Astrocyte of the cerebellum (primary cell): ENCODE measurements around the gene UBAP2L.
A peak's percentile ranks its signal among the peaks of the same experiment; 100 is the strongest.

Source experiments
- DNase-seq: peaks from one replicate; pipeline ENCODE4 v3.0.0-alpha.2; 2011; ENCODE audit warnings: low read depth
- H3K4me3 ChIP-seq: 2 replicates; pipeline ENCODE4 v1.5.1; 2011; ENCODE audit warnings: mild to moderate bottlenecking, low read depth, low read length, moderate library complexity
- in situ Hi-C: cut with HindIII; loops from 2 replicates; pipeline ENCODE4 v1.10.0; 2017; ENCODE audit warnings: low sequenced_read_pairs
- TF ChIP-seq, protein P1 (sequence below): IDR thresholded peaks from 2 replicates; pipeline ENCODE4 v1.5.1; 2012; ENCODE audit warnings: low read length, low read depth, moderate library complexity, mild to moderate bottlenecking; ENCODE audit errors: missing control alignments

The UBAP2L gene

DNA sequence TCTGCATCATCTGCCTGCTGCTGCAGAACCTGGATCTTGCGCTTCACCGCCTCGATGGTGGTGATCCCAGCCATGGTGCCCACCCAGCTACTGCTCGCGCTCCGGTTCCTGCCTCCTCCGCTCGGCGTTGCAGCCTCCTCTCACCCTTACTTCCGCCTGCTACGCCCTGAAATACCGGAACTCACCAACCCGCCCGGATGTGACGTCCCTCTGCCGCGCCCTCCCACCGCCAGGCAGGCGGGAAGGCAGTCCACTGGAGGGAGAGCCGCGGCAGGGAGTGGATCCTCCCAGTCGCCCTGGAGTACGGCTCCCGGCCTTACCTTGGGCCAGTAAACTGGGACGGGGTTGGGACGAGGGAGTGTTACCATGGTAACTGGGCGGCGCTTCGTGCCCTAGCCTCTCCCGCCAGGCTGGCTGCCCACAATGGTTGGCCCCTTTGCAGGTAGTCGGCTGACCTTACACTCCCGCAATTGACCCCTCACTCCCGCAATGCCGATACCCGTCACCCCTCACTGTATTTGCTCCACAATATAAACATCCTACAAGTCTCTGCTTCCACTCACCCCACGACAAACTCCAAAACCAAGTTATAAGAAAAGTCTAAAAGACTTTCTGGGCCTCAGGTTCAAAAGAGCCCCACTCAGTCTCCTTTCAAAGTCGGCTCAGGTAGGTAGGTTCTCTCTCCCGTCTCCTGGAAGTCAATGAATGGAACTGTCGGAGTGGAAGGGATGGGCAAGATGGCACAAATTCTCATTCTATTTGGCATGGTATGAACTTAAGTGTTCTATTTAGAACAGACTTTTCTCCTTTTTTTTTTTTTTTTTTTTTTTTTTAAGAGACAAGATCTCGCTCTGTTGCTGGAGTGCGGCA is 37.5 kb upstream of the UBAP2L start:
- DNase-seq = peak; percentile 81
- H3K4me3 ChIP-seq = peak overlapping the region; percentile 97
- TF ChIP-seq, protein P1, sequence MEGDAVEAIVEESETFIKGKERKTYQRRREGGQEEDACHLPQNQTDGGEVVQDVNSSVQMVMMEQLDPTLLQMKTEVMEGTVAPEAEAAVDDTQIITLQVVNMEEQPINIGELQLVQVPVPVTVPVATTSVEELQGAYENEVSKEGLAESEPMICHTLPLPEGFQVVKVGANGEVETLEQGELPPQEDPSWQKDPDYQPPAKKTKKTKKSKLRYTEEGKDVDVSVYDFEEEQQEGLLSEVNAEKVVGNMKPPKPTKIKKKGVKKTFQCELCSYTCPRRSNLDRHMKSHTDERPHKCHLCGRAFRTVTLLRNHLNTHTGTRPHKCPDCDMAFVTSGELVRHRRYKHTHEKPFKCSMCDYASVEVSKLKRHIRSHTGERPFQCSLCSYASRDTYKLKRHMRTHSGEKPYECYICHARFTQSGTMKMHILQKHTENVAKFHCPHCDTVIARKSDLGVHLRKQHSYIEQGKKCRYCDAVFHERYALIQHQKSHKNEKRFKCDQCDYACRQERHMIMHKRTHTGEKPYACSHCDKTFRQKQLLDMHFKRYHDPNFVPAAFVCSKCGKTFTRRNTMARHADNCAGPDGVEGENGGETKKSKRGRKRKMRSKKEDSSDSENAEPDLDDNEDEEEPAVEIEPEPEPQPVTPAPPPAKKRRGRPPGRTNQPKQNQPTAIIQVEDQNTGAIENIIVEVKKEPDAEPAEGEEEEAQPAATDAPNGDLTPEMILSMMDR = no peak
- in situ Hi-C loops = no loop called here

DNA sequence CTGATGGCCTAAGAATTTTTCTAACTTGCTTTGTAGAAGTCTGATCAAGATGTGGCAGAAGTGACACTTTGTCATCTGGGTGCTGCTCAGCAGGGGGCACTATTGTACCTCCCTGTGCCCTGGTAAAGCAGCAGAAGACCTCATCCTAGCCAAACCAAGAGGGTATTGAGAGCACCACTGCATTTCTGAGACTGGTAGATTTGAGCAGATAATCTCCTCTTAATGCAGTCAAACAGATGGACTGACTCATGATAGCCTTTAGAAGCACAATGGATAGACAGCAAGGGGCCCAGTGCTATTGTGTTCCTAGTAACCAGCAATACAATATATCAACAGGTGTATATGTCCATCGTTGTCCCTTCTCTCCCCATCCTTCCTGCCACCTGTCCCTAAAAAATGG is 34.6 kb upstream of the UBAP2L start:
- no peak overlapping the region for H3K4me3 ChIP-seq
- in situ Hi-C loops = no loop called here
- TF ChIP-seq, protein P1 = no peak
- DNase-seq = no peak

DNA sequence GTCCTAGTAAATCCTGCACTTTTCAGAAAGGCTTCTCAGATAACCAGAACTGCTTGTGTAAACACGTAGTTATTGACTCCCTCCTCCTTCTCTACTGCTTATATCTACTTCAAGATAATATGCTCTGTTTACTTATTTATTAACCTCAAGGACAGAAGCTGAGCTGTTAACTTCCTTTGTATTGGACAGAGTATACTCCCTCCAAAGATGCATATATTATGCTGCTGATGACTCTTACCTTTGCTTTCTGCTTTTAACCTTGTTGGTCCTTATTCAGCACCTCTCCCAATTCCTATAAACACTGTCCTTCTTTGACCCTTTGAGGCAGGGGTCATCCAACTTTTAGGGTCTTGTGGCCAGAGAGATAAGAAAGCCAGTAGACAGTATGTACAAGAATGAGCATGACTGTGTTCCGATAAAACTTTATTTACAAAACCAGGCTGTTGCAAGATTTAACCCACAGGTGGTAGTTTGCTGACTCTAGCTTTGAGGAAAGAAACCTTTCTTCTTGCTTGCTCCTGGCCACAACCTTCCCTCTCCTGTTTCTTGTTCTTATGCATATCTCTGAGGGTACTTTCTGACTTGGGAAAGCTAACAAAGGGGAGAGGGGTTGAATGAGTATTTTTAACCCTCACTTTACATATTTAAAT is 33.8 kb upstream of the UBAP2L start:
- in situ Hi-C loops = no loop called here
- DNase-seq = no peak
- no peak overlapping the region for H3K4me3 ChIP-seq
- TF ChIP-seq, protein P1 = no peak

DNA sequence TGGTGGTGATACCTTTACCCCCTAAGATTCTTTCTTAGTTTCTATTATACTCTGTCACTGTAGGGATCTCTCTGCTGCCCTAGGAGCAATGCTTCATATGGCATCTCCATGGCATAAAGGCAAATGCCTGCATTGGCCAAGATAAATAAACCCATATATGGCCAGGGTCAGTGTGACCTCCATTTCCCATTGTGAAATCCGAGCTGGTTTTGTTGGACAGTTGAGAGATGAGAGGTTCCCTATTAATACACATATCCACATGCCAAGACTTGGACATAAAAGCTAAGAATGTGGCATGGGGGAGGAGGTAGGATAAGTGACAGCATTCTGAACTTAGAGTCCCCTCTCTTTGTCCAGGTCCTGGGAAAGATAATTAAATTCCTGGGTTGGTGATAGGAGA is 30.2 kb upstream of the UBAP2L start:
- in situ Hi-C loops = no loop called here
- no peak overlapping the region for H3K4me3 ChIP-seq
- no peak for DNase-seq
- TF ChIP-seq, protein P1 = no peak

DNA sequence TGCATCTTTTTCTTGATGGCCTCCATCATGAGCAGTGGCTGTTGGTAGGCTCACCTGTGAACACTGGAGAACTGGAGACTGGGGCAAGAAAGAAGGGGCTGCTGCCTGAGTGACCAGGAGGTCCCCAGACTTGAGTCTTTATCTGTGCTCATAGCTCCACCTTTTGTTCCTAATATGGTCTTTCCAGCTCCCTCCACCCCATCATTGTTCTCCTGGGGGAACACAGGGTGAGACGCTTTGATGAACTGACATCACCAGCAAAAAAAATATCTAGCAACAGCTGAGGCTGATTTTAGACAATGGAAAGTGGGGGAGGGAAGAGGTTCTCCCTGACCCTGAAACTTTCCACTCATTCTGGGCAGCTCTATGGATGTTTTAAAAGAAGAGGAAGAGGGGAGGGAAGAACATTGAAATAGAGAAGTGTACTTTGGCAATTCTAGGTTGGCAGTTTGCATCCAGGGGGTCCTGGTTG is 28.7 kb upstream of the UBAP2L start, which contains the start of gene TPM3:
TPM3 (minus strand) TSS at position 111 of the 472 bp plus-strand sequence; CDS start at position 29, 82 bp downstream.
- TF ChIP-seq, protein P1 = no peak
- H3K4me3 ChIP-seq = no peak within 1 kb of the TSS
- in situ Hi-C loops = no loop called here
- DNase-seq = no peak

DNA sequence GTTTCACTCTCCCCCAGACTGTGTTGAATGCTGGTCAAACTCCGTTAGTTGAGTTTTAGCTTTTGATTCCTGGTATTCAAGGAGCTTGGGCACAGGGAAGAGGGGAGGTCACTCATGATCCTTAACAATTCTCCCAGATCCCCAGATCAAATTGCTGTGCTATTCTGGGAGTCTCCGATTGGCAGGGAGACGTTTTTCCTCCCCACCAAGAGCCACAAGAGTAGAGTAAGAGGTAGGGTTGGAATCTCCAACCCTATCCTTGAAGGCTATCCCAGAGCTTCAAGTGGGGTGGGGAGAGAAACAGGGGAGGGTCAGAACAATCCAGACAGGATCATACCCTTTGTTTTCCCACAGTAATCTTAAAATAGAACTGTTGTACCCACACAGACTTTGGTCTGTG is 28.3 kb upstream of the UBAP2L start:
- in situ Hi-C loops = no loop called here
- H3K4me3 ChIP-seq = no peak overlapping the region
- TF ChIP-seq, protein P1 = no peak
- DNase-seq = no peak
